HEK293 (cell line): ENCODE data around the gene CHST12.
"Not testable (repeated sequence)": the region's sequence is repeated elsewhere in the genome, so short reads cannot be mapped to it uniquely, and the experiment has no call there.

Experiments
- GFI1B ChIP-seq: fragments of 450-650 bp; formaldehyde crosslinking; IDR thresholded peaks from 2 replicates; pipeline ENCODE4 v1.5.1; 2016; ENCODE audit warnings: missing biosample characterization, missing genetic modification characterization
- SP2 ChIP-seq: fragments of 450-650 bp; formaldehyde crosslinking; IDR thresholded peaks from 2 replicates; pipeline ENCODE4 v1.5.1; 2016; ENCODE audit warnings: missing biosample characterization, missing genetic modification characterization
- ZNF558 ChIP-seq: fragments of 450-650 bp; formaldehyde crosslinking; IDR thresholded peaks from 2 replicates; pipeline ENCODE4 v1.5.1; 2016; ENCODE audit warnings: missing biosample characterization, missing genetic modification characterization
- TF ChIP-seq, protein P1 (sequence below): fragments of 450-650 bp; formaldehyde crosslinking; IDR thresholded peaks from 2 replicates; pipeline ENCODE4 v1.5.1; 2016; ENCODE audit warnings: missing biosample characterization, missing genetic modification characterization

DNA sequence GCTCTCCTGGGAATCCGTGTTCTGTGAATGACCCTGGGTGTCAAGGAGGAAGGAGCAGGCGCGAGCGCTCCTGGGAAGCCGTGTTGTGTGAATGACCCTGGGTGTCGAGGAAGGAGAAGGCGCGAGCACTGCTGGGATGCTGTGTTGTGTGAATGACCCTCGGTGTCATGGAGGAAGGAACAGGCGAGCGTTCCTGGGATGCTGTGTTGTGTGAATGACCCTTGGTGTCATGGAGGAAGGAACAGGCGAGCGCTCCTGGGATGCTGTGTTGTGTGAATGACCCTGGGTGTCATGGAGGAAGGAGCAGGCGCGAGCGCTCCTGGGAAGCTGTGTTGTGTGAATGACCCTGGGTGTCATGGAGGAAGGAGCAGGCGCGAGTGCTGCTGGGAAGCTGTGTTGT is 25.3 kb upstream of the CHST12 start:
- not testable (repeated sequence) for TF ChIP-seq SP2 (tag by site-specific recombination); GFI1B (tag by site-specific recombination); ZNF558
- TF ChIP-seq, protein P1, sequence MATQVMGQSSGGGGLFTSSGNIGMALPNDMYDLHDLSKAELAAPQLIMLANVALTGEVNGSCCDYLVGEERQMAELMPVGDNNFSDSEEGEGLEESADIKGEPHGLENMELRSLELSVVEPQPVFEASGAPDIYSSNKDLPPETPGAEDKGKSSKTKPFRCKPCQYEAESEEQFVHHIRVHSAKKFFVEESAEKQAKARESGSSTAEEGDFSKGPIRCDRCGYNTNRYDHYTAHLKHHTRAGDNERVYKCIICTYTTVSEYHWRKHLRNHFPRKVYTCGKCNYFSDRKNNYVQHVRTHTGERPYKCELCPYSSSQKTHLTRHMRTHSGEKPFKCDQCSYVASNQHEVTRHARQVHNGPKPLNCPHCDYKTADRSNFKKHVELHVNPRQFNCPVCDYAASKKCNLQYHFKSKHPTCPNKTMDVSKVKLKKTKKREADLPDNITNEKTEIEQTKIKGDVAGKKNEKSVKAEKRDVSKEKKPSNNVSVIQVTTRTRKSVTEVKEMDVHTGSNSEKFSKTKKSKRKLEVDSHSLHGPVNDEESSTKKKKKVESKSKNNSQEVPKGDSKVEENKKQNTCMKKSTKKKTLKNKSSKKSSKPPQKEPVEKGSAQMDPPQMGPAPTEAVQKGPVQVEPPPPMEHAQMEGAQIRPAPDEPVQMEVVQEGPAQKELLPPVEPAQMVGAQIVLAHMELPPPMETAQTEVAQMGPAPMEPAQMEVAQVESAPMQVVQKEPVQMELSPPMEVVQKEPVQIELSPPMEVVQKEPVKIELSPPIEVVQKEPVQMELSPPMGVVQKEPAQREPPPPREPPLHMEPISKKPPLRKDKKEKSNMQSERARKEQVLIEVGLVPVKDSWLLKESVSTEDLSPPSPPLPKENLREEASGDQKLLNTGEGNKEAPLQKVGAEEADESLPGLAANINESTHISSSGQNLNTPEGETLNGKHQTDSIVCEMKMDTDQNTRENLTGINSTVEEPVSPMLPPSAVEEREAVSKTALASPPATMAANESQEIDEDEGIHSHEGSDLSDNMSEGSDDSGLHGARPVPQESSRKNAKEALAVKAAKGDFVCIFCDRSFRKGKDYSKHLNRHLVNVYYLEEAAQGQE (tag by site-specific recombination) = not testable (repeated sequence)
